ENCODE results near the gene KRTAP12-2. TPM values are rescaled to one million over a fixed set of nuclear protein-coding genes. Genes with fewer than 3 reads are reported as not detected.

The KRTAP12-2 gene, protein sequence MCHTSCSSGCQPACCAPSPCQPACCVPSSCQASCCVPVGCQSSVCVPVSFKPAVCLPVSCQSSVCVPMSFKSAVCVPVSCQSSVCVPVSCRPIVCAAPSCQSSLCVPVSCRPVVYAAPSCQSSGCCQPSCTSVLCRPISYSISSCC
- total RNA-seq = not detected
- long read RNA-seq = 0 reads

DNA sequence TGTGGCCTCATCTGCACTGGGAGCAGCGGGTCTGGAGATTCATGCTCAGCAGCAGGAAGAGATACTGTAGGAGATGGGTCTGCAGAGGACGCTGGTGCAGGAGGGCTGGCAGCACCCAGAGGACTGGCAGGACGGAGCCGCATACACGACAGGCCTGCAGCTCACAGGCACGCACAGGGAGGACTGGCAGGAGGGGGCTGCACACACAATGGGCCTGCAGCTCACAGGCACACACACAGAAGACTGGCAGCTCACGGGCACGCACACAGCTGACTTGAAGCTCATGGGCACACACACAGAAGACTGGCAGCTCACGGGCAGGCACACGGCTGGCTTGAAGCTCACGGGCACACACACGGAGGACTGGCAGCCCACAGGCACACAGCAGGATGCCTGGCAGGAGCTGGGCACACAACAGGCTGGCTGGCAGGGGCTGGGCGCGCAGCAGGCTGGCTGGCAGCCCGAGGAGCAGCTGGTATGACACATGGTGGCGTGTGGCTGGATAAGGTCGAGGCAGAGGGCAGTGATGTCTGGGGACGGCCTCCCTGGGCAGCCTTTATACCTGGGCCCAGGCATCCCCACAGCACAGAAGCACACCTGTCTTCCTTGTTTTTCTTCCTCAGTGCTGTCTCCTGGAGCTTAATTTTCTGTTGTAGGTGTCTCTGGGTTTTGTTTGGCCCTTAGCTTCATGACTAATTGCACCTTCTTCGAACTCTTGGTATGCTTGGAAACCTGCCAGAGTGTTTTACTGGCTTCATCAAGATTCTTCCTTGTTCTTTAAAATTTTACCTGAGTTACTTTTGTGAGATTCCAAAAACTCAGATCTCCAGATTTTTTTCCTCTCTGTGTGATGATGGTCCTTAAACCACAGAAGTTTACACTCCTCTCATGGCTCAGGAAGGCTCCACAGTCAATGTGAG lies at the start of gene KRTAP12-2:
Gene KRTAP12-2 (minus strand): TSS at position 527 of the 920 bp plus-strand sequence. CDS start 41 bp downstream, at position 486.
- DNase-seq (ENCODE audit: low spot score) = no peak

DNA sequence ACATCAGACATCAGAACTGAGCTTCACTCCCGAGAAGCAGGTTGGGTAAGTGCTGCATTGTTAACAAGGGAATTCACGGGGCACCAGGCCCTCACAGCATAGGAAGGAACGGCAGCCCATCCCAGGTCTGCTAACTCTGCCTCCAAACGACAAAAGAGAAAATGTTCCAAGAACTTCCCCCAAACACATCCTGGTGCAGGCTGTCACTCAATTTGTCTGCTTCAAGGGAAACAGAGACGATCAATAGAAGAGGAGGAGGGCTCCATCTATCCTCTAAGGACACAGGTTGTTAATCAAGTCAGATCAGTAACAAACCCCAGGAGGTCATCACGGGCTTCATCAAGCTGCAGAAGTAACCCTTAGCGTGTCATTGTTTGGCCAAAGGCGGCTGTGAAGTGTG lies 48.2 kb upstream of the KRTAP12-2 start:
- DNase-seq (ENCODE audit: low spot score) = peak; percentile 8

DNA sequence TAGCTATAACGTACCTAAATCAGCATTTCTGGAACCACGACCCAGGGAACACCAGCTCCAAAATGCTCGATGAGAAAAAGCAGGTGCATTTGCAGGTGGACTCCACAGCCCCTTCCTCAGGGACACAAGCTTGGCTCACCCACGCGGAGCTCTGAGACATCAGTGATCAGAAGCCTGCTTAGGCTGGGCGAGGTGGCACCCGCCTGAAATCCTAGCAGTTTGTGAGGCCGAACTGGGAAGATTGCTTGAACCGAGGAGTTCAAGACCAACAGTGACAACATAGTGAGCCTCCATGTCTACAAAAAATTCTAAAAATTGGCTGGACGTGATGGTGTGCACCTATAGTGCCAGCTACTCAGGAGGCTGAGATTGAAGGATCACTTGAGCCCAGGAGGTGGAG lies 47.1 kb upstream of the KRTAP12-2 start:
- DNase-seq (ENCODE audit: low spot score) = peak; percentile 67

DNA sequence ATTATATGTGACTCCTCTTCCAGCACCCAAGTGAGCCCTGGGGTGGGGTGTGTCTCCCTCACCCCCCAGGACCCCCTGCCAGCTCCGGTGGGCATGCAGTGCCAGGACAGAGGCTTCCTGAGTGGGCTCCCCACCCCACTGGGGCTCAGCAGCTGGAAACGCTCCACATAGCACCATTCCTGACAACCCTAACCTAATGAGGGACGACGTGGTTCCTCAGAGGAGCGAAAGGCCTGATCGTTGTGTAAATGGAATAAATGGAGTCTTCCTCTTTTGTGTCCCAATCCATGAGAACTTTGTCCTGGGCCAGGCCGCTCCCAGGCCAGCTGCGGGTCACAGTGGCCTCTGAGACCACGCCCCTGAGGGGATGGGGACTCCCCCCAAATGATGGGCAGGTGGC lies 46.4 kb upstream of the KRTAP12-2 start:
- peak; percentile 74 for DNase-seq (ENCODE audit: low spot score)

DNA sequence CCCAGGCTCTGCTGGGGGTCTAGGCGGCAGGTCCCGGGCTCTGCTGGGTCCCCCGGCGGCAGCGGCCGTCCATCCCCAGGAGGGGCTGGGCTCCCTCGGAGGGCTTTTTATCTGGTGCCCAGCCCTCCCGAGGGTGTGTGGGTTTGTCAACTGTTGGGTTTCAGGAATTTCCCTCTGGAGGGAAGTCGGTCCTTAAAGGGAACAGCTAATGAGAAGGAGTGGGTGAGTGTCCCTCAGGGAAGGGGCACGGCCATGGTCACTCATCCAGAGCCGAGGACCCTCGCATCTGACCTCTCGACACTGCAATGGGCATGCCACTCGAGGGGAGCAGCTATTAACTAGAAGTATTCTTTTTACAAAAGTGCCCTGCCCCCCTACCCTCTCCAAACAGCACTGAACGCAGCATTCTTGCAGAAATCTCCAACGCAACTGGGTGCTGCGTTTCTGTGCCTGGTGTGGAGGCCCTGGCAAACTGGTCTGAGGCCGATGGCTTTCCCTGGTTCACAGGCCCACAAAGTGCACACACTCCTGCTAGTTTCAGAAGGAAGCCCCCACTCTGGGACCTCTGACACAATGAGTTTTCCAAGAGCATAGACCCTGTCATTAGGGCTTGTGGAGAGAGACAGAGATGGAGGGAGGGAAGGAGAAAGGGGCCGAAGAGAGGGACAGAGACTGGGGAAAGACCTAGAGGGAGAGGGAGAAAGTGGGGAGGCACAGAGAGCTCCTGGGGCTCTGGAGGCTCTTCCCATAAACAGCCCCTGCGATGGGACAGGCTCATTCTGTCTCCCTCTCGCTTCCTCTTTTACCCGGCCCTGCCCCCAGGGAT lies 45.7 kb upstream of the KRTAP12-2 start:
- DNase-seq (ENCODE audit: low spot score) = peak; percentile 24

DNA sequence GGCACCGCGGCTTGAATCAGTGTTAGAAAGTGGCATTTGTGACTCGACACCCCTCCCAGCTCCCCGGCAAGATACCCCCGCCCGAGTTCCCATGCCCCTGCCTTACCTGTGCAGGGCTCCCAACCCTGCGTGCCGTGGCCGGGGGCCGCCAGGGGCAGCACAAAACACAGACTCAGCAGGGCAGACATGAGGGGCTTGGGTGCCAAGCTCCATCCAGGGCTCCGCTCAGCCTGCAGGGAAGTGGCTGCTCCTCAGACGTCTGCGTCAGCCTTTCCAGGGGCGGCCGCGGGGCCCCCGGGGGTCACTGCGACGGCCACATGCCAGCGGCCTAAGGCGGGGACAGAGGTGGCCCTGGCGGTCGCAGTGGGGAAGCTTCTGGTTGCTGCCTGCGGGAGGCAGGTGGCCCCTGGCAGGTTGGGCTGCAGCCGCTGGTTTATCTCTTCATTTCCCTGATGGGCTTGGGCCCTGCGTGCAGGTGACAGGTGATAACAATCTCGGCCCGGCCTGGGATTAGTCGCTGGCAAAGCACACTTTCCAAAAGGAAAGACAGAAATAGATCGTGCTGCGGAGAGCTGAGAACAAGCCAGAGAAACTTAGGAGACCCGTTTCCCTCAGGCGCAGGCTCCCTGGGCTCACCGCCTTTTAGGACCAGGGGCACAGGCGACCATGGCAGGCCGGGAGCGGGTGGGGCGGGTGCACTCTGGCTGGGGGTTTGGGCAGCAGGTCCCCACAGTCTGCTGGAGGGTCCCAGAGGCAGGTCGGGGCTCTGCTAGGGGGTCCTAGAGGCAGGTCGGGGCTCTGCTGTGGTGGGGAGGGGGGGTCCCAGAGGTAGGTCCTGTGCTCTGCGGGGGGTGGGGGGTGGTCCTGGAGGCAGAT lies 44.8 kb upstream of the KRTAP12-2 start, which contains the start of gene TSPEAR:
Gene TSPEAR (minus strand): TSS at position 246 of the 876 bp plus-strand sequence. CDS start 58 bp downstream, at position 188.
- peak; percentile 81 for DNase-seq (ENCODE audit: low spot score)

DNA sequence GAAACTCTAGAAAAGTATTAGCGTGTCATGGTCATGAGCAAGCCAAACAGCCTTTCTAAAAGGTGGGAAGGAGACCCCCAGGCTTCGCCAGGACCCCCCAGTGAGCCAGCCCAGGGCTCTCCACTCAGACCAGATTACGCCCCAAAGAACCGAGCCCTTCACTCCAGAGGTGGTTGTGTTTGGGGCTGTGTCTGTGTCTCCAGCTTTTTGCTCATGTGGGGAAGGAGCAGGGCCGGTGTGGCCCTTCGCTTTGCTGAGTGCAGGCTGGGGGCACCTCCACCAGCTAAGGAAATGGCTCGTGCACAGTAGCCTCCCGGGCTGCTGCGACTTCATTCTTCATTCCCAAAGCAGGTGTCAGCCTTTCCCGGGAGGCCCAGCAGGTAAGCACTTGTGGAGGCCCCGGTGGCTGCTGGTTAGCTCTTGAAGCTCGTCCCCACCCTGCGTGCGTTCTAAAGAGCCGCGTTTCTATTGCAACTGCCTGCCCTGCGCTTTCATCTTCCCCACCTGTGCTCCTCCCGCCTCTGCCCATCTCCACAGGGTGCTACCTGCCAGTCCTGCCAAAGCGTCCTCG lies 44.1 kb upstream of the KRTAP12-2 start:
- DNase-seq (ENCODE audit: low spot score) = peak; percentile 78

DNA sequence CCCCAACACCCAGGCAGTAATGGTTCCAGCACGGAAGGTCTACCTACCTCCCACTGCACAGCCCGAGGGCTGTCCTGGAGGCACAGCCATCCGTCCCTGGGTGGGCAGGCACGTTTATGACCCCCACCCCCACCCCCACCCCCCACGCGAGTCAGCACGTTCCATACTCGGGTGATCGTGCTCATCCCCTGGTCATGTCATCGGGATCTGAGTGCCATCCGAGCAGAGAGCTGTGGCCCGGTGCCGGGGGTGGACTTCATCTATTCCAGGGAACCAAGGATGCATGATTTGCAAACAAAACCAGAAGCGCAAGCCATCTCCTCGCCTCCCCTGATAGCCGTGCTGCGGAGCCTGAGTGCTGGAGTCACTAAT lies 43.6 kb upstream of the KRTAP12-2 start:
- DNase-seq (ENCODE audit: low spot score) = peak; percentile 55

DNA sequence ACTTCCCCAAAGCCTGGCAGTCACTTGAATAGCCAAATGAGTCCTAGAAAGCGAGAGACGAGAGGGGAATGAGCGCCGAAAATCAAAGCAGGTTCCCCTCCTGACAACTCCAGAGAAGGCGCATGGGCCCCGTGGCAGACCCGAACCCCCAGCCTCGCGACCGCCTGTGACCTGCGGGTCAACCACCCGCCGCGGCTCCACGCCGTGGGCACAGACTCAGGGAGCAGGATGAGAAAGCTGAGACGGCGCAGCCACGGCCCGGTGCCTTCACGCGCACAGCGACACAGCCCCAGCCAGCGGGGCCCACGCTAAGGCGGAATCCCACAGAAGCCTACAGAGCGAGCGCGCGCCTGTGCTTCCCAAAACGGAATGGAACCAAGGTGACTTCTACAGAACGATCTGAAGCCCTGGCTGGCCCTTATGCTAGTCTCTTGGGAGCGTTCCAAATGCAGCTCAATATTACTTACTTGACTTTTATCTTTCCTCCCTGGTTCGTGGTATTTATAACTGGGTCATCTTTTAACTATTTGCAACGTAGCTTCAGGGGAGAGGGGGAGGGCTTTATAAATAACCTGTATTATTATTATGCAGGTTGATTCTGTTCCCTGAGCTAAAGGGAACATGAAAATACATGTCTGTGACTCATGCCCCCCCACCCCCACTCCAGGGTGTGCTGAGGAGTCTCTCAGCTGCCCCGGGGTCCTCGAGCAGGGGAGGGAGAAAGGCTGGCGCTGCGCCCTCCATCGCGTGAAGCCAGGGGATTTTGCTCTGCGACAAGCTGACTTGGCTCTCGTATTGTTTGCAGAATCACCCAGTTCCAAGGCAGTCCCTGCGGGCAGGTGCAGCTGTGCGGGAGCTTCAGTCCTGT lies 42.9 kb upstream of the KRTAP12-2 start:
- peak; percentile 87 for DNase-seq (ENCODE audit: low spot score)

DNA sequence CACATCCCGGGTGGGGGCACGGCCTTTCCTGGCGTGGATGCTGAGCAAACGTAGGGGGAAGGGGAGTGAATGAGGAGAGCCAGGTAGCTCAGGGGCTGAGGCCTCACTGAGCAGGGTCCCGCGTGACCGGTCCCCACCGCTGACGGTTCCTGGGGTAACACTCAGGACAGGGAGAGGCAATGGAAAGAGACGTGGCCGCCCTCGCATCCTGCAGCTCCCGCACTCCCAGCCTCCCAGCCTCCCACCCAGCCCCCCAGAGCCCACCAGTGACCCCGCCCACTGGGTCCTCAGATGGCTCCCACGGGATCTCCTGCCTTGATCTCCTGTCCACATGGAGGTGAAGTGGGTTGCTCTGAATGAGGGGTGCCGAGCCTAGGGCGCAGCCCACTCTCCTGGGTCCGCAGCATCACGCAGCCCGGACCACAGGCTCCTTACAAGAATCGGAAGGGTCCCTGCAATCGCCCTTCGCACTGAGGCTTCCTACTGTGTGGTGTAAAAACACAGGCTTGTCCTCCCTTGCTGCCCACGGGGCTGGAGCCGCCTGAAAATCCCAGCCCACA lies 42.2 kb upstream of the KRTAP12-2 start:
- peak; percentile 80 for DNase-seq (ENCODE audit: low spot score)

DNA sequence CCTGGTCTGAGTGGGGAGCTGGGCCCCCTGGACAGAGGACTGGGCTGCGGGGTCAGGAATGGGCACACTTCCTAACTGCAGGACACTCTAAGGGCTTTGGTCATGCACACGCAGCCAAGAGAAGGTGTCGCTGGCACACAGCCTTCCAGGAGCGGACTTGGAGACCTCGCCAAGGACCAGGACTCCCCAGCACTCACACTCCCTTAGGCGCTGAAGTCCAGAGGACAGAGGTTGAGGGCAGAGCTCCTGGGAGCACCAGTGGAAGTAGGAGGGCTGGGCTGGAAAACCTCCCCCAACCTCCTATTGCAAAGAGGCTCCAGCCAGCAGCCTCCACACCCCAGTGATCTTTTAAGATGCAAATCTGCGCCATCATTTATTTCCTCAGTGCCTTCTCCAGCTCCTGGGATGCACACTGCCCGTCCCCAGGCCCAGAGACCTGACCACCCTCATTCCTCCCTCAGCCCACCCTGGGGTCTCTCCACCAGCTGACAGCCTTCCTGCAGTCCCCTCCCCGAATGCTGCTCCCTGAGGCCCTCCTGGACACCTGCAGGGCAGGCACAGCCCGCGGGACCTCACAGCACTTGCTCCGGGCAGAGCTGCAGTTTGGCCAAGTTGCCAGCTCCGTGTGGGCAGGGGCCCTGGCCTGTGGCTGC lies 41.6 kb upstream of the KRTAP12-2 start:
- DNase-seq (ENCODE audit: low spot score) = peak; percentile 64

DNA sequence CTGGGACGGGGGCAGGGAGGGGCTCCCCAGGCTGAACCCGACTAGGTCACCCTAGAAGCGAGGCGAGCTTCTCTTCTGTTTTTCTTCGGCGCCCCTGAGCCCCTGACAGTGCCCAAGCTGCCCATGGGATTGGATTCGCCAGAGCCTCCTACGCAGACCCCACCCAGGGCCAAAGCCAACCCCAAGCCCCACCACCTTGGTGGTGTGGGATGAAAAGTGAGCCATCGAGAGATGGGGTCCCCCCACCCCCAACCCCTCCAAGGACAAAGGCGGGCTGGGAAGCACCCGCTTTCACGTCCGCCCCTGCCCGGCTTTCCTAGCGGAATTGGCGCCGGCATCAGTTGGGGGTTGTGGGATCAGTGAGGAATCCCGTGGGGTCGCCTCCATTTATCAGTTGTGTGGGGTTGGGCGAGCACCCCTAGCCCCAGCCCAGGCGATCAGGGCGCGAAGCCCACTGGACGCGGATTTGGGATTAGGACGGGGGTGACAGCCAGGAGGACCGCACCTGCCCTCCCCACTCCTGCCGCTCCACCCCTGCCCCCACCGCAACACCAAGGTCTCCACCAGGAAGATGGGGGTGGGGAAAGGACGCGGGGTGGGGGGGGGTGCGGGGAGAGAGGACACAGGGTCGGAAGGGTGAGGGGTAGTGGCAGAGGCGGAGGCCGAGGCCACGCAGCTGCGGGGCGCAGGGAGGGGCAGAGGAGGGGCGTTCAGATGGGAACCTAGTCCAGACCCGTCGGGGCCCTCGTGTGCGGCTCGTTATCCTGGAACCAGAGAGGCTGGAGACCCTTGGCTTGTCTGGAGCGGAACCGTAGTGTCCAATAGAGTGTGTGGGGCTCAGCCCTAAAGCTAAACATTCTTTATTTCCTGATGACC lies 40.2 kb upstream of the KRTAP12-2 start:
- DNase-seq (ENCODE audit: low spot score) = peak; percentile 85

DNA sequence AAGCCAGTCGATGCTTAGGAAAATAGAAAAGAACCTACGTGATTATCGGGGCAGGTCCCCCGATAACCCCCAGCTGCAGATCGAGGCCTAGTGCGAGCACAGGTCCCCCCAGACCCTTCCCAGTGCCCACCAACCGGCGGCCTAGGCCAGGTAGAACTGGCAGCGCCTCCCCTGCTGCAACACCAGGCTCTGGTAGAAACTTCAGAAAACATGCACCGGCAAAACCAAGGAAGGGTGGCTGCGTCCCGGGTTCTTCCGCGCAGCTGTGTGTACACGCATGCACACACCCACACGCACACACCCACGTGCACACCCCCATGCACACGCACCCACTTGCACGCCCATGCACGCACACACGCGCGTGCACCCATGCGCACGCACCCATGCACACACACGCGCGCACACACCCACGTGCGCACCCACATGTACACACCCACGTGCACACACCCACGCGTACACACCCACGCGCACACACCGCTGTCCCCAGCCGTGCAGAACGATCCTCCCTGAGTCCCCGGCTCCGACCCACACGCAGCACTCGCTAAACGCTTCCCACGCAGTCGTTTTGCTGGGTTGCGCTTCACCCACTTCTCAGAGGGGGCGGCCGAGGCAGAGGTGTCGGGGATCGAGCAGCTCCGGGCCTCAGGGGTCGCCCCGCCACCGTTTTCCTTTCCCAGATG lies 39.4 kb upstream of the KRTAP12-2 start:
- DNase-seq (ENCODE audit: low spot score) = peak; percentile 81

DNA sequence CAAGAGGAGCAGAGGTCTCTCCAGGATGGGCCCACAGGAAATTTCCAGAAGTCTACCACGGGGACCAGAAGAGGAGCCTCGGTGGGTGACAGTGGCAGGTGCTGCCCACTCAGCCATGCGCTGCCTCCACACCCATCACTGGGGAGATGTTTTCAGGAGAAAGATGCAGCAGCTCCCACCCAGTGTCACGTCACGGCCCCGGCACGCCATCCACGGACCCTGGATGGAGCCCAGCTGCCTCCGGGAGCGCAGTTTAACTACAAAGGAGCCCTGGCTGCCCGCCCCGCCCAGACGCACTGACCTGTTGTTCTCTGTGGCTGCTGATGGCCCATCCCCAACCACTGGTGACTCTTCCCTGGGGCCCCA lies 37.9 kb upstream of the KRTAP12-2 start:
- DNase-seq (ENCODE audit: low spot score) = peak; percentile 81

DNA sequence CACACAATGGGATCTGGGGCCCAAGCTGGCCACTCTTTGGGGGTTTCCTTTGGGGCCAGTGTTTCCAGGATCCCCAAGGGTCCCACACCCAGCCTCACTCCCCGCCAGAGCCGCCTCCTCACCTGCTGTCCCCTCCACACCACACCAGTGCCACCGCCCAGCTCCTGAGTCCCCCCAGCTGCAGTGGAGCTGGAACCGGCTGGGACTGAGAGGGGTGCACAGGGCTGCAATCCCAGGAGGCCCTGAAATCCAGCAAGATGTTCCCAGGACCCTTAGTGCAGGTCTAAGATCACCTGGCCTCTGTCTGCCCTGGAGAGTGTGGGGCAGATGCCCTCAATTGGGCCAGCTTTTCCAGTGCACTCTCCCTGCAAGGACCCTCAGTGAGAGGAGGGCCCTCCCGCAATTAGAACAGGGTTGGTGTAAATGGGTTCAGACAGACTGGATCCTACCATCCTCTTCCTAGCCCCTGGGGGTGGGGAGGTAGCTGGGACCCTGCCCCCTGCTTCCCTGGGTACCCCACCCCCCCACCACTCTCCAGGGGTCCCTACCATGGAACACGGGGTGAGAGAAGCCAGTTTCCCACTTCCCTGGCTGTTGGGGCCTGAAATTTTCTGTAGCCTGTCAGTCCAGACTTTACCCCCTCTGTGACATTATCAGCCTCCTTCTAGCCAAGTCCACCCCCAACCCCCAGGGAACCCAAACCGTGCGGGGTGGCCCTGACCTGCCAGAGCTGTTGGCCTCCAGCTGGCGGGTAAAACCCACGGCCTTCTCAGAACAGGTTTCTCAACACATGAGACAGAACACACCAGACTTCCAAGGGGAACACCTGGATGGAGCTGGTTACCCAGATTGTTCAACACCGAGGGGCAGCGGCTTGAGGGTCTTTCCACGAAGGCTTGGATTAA lies 37.3 kb upstream of the KRTAP12-2 start:
- DNase-seq (ENCODE audit: low spot score) = peak; percentile 69

All from mesenteric fat pad (tissue), 1 donor.